Measurements from ENCODE around the gene CLMP.

CLMP gene, protein sequence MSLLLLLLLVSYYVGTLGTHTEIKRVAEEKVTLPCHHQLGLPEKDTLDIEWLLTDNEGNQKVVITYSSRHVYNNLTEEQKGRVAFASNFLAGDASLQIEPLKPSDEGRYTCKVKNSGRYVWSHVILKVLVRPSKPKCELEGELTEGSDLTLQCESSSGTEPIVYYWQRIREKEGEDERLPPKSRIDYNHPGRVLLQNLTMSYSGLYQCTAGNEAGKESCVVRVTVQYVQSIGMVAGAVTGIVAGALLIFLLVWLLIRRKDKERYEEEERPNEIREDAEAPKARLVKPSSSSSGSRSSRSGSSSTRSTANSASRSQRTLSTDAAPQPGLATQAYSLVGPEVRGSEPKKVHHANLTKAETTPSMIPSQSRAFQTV

DNA sequence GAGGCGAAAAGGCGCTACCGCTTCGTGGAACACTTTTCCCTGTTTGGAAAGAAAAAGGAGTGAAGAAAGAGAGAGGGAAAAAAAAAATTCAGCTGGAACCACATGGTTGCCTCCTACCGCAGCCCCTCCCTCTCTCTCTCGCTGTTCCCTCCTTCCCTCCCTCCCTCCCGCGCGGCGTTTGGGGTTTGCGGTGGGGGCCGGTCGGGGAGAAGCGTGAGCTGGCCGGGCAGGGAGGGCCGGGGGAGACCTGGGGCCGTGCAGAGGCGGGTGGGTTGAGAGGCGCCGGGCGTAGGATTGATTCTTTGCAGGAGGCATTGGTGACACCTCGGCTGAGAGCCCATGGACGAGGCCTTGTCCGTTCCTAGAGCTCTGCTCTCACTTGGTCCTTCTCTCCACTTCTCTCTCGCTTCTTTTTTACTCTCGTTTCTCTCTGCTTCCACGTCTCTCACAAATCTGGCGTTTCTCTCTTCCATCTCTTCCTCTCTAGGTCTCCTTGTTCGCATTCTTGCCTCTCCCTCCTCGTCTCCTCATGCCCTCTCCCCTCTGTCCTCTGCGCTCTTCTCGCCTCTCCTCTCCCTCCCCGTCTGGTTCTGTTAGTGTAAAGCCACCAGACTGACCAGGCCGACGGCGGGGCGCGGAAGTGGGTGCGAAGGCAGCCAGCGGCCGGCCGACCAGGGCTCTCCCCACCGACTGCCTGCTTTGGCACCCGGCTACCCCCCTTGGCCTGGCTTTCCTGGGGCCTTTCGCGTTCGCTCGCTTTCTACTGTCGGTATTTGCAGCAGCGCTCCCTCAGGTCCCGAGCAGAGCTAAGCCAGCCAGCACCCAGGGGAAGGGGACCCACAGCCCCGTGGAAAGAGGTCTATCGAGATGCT lies at the start of gene CLMP:
Gene CLMP, minus strand, starts transcription at position 61 of the 872 bp plus-strand sequence. CDS start 308 bp downstream, outside the sequence.
- DNase-seq (ENCODE audit: low read depth): no peak

DNA sequence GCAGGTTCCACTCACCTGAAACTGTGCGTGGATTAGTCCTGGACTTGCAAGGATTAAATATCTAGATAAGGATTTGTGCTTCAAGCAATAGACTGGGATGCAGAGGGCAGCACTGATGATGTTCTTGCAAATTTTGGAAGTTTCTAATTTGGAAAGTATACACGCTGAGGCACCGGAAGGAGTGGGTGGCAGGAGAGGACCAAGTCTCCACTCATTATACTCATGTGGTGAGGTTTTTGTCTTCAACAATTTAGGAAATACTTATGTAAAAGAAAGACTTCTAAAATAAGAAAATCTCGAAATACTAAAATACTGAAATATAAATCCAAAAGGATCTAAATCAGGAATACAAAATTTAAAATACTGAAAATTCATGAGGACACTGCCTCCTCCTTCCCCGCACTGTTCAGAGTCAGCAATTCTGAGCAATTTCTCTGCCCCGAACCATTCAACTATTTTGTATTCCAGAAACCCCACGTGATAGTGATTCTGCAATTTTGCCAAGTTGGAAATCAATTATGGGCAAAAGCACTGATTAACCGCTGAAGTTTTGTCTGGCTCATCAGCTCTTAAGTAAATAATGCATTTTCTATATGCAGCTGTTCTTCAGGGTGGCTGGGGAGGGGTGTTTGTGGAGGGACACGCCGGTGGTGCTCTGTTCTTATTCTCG lies 47.0 kb upstream of the CLMP start:
- no peak for DNase-seq (ENCODE audit: low read depth)

DNA sequence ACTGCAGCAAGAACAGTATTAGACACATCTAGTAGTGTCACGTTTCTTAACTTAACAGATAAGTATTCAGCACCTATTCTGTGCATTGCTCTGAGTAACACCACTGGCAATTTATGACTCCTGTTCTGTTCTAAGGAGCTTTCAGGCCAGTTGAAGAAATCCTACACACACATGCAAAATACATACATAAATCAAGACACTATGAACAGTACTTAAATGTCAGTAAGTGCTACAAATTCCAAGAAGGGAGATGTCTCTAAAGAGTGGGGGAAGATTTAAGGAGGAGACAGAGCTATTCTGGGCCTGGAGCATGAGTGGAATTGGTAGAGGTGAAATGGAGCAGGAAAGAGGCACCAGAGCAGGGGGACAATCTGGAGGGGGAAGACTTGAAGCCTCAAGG lies 46.2 kb upstream of the CLMP start:
- DNase-seq (ENCODE audit: low read depth): no peak

DNA sequence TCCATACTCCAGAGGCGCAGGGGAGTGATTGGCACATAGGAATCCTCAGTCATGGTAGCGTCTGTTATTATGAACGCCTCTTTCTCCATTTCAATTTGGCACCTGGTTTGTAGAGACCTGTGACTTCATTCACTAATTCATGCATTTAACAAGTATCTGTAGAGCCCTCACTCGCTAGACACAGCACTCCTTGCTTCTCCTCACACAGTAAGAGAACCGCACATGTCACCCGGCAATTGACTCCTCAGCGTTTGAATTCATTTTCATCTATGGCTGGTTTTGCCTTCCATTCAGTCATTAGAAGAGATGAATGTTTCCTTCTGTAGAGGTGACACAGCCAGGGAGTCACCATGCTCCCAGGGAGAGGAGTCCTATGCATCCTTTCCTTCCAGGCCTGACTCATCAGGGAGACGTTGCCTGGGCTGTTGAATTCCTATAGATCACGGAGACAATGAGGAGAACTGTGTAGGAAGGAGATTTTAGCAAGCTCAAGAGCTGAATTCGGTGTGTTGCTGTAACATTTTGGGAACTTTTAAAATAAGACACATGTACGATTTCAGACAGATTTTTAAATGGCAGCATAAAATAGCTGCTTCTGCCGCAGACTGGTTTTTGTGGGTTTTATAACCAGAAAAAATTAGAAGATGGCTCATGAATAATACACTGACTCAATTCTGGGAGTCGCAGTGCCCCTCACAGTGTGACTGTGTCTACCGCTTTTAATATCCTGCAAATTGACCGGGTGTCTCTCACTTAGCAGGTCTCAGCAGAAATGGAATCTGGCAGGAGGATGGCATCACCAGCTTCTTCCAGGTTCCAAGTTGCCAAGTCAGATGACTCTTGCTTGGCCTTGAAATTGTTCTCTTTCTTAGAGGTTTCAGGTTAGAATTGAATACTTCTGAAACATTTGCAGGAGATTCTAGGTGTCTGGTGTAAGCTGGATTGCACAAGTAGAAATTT lies 44.4 kb upstream of the CLMP start:
- DNase-seq (ENCODE audit: low read depth): no peak

DNA sequence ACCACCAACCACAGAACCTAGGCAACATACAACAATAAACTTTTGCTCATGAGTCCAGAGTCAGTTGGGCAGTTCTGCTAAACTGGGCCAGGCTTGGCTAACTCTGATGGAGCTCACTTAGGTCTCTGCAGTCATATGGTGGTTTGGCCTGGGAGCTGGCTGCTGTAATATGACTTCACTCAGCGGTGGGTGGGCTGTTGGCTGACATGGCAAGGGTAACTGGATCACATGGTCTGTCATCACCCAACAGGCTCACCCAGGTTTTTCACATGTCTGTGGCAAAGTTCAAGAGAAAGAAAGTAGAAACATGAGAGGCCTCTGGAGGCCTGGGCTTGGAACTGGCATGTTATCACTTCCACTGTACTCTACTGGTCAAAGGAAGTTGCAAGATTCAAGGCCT lies 43.2 kb upstream of the CLMP start:
- DNase-seq (ENCODE audit: low read depth): no peak

DNA sequence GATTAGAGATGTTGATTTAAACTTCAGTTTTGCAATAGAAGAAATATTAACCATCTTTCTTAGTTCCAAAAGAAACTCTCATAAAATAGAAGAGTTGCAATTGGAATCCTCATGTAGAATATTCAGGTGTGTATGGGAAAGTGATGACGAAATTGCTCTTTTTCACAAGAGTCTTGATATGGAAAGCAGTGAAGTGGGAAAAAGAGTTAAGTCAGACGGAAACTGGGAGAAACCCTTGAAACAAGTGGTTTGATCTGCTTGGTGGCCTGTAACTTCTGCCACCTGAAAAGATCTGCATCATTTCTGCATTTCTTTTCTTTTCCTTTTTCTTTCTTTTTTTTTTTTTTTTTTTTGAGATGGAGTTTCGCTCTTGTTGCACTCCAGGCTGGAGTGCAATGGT lies 41.8 kb upstream of the CLMP start:
- DNase-seq (ENCODE audit: low read depth): no peak

DNA sequence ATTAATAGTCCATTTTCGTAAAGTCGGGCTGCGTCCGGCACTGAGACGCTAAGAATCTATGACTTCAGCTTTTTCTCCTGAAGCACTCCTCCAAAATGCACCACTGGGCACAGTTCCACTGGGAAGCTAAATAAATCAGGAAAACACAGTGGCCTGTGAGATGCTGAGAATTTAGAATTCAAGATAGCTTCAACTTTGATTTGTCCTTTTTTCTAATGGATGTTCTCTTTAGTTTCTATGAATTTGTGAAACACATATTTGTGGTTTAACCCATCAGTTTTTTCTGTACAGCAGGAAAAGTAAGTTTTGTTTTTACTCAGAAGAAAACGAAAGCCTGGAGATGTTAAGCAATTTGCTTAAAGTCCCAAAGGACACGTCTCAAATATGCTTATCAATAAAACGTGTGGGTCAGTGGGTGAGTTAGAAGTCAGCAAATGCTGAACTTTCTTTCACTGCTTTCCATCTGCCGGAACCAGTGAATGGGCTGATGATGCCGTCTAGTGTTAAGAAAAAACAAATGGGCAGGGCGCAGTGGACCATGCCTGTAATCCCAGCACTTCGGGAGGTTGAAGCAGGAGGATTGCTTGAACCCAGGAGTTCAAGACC lies 40.7 kb upstream of the CLMP start:
- no peak for DNase-seq (ENCODE audit: low read depth)

DNA sequence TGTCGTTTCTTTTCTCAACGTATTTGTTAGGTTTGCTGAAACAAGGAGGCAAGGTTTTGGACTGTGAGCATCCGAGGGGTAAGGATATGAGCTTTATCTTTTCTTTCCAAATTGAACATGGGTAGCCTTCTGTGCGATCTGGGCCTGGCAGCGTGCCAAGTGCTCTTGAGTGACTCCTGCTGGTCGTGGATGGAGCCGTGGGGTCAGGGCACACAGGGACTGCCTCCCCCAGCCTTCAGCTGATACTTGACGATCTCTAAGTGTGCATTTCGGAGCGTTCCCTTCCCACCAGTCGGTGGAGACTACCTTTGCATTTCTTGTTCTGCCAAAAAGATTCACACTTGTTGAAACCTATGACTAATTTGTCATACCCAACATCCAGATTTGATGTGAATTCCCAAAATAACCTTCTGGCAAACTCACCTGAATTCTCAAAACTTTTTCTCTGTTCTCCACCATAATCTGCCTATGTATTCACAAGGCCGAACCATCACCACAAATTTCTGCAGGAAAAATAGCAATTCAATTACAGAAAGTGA lies 40.1 kb upstream of the CLMP start:
- DNase-seq (ENCODE audit: low read depth): no peak

DNA sequence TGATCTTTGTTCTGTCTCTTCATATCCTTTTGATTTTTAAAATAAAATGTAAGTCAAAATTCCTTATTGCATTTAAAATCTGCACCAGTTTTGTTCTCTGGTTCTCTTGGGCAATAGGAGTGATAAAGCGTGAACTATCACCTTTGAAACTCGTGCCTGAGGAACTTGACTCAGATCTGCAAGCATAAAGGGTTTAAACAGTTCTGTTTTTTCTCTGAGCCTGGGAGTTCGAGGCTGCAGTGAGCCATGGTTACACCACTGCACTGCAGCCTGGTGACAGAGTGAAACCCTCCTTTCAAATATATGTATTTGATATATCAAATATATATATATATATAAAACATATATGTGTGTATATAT lies 38.9 kb upstream of the CLMP start:
- DNase-seq (ENCODE audit: low read depth): no peak

DNA sequence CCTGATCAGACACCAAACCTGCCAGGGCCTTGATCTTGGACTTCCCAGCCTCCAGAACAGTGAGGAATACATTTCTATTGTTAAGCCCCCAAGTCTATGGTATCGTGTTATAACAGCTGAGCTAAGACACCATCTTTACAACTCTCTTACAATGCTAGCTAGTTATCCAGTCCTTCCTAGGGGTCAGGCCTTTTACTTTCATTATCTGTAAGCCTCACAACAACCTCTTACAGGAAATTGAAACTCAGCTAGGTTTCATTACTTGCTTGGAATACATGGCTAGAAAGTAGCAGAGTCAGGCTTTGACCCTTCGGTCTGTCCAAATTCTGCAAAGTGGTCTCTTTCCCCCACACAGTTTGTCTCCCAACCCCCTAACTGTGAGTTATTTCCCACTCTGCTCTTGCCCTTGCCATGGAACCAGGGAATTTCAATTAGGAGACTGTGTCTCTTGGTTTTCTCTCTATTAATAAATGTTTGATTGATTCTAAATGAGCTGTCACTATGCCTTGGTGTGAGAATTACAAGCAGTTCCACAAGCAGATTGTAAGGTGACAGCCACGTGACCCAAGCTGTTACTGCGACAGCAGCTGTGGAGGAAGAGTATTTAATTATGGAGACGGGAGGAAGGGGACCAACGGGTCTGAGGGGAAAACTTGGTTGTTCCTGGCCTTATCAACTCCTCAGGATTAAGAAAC lies 38.4 kb upstream of the CLMP start:
- DNase-seq (ENCODE audit: low read depth): no peak

DNA sequence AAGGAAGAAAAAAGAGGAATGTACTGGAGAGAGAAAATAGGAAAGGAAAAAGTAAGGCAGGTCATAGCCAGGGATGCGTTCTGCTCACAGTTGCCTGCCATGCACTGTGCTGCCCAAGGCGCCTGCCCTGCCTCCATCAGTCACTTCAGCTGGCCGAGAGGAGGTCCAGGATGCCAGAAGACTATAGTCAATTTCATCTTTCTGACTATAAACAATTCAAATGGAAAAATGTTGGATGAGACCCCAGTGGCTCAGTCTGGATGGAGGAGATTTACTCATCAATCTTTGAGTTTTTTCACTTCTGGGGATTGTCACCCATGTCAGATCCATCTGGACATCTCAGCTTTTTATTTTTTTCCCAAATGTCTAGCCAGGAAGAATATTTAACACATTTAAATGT lies 36.7 kb upstream of the CLMP start:
- no peak for DNase-seq (ENCODE audit: low read depth)

DNA sequence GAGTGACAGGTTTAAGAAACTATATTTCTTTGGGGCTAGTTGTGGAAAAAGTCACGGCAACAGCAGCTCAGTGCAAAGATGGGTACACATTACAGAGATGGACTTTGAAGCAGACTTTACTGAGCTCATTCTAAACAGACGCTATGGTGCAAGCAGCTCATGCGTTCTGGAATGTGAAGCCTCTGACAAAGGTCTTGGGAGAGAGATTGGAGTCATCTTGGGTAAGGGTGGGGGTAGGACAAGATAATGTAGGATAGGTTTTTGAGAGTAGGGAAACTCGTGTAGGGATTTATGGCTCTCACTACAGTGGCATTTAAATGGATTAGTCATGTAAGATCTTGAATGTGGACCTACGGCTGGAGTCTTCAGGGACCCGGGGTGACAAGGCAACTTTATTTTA lies 36.2 kb upstream of the CLMP start:
- DNase-seq (ENCODE audit: low read depth): no peak

DNA sequence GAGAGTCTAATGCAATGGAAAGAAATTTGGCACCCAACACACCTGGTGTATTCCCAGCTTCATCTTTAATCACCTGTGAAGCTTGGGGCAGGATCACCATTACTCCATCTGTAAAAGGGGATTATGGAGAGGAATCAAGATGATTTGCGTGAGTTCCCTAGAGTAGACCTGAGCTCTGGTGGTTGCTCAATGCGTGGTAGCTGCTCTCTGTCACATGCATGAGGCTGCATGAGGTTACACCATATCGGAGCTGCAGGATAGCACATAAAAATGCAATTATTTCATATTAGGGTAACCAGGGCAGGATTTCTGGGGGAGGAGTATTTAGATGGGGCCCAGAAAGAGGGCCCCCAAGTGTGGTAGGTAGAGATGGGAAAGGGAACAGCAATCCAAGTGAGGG lies 35.3 kb upstream of the CLMP start:
- DNase-seq (ENCODE audit: low read depth): no peak

DNA sequence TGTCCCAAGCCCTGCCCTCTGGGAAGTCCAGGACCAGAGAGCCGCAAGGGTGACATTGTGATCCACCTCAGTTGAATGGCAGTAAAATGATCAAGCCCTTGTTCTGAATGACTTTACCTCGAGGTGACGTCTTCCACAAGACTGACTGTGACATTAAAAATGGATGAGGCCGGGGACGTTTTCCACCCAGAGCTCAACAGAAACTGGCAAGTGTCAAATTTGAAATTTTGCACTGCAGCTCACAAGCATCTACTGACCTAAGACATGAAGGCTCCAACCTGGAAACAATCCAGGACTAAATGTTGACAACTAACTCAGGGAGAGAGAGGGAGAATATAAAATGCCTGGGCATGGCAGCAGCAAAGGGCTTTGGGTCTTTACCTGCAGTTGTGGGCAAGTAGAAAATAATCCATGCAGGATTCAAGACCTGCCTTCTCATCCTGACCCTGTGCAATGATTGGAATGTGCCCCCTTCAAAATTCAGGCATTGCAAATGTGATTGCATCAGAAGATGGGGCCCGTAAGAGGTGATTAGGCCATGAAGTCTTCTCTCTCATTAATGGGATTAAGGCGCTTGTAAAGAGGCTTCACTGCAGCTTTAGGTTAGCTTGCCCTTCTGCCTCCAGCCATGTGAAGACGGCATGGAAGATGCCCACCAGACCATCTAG lies 33.6 kb upstream of the CLMP start:
- DNase-seq (ENCODE audit: low read depth): no peak

DNA sequence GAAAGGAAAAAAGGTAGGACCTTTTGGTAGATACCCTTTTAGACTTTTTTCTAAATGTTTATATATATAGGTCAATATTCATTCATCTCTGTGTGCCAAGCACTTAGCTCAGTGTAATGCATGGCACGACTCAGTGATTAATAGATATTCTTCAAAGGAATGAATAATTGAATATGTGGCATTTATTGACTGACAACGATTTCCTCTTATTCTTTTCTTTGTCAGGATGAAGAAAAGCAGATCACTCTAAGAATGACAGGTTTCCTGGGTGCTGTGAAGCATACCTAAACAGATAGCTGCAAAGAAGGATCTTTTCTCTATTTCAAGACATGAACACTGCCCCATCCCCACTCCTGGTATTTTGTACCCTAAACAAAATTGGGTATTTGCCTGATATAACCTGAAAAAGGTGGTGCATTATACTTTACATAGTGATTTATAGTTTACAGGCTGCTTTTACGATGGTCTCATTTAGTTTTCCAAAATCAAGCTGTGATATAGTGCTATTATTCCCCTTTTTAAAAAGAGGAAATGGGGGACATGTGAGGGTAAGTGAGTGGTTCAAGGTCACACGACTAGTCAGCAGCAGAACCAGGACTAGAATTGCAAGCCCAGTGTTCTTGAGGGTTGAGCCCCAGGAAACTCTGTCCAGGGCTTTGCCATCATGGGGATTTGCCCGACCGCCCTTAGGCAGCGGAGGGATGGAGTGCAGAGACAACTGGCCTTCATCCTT lies 32.9 kb upstream of the CLMP start:
- no peak for DNase-seq (ENCODE audit: low read depth)

DNA sequence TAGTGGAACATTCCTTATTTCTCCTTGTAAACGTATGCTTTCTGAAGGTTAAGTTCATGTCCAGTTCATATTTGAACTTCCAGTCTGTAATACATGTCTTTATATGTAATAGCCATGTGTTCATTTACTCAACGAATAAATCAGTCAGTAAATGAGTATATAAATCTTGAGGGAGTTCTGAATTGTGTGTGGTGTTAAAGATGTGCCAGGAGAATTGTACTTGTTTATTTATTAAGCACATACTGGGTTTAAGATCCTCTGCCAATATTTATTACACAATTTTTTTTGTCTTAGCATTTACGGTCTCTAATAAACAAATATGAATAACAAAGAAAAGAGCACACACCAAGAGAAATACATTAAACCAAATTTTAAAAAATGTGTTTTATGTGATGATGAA lies 26.5 kb upstream of the CLMP start:
- DNase-seq (ENCODE audit: low read depth): no peak

DNA sequence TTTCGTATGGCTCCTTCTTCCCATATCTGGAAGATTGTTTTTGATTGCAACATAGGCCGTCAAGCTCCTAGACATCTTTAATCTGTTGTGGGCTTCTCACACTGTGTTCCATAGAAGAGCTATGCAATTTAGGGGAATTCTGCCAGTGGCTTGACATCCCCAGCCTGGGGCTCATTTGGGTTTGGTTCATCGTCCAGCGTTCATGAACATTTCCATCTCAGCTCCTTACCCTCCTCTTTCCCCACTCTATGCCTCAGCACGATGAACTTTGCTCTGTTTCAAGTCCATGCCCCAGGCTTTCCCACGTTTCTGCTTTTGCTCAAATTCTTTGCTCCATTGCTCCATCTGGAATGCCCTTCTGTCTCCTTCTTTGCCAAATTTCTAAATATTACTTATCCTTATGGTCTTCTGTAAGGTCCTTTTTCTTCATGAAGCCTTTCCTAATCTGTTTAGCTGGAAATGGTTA lies 26.1 kb upstream of the CLMP start:
- DNase-seq (ENCODE audit: low read depth): no peak

DNA sequence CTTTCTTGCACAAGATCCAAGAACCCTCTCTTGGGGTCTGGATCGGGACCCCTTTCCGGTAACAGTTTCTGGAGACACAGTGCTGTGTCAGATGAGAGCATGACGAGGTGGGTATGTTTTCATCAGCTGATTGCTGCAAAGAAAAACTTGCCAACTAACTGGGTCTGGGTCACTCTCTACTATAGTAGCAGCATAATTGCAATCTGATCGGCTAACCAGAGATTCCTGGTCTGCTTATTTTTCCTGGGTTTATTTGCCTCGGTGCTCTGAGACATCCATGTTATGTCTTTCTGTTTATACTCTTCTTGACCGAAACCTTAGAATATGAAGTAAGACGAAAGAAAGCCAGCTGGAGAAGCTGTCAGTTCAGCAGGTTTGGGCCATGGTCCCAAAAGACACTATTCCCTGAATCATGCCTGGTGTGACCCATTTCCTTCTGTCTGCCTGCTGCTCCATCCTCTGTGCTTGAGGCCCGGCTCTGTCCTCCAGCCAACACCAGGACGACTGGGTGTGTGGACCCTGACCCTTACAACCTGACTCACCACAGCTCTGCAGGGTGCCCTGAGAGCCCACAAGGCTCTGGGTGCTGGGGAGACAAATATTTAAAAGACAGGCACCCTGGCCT lies 24.1 kb upstream of the CLMP start:
- no peak for DNase-seq (ENCODE audit: low read depth)

DNA sequence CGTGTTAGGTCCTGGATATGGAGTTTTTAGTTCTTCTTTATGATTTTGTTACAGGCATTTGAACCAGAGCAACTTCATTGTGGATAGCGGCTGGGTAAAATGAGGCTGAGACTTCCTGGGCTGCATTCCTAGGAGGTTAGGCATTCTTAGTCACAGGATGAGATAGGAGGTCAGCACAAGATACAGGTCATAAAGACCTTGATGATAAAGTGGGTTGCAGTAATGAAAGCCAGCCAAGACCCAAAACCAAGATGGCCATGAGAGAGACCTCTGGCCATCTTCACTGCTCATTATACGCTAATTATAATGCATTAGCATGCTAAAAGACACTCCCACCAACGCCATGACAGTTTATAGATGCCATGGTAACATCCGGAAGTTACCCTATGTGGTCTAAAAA lies 23.4 kb upstream of the CLMP start:
- DNase-seq (ENCODE audit: low read depth): no peak
